GM19452 (cell line): ENCODE results near the gene TMEM42.

Experiments
- ATAC-seq: cut with Tn5 transposase; IDR thresholded peaks from one replicate; pipeline ENCODE4 v1.9.1; 2021; ENCODE audit not compliant: unreplicated experiment

Gene TMEM42

GRCh38 chr3:44870375-44871061 is 8.8 kb downstream of the TMEM42 start:
- ATAC-seq, result no peak

- no peak for ATAC-seq
Observed at GRCh38 chr3:44874308-44874707, 12.6 kb downstream of the TMEM42 start, which contains the start of gene TGM4. TSS of gene TGM4 (plus strand) at chr3:44874608. CDS start at chr3:44874679, 71 bp downstream.

GRCh38 chr3:44875596-44875995 is 13.9 kb downstream of the TMEM42 start:
- no peak for ATAC-seq

- no peak for ATAC-seq
Observed at GRCh38 chr3:44877333-44877732, 15.6 kb downstream of the TMEM42 start.

GRCh38 chr3:44880284-44880683 is 18.6 kb downstream of the TMEM42 start:
- ATAC-seq, result no peak

- ATAC-seq, result no peak
Observed at GRCh38 chr3:44883213-44883955, 21.7 kb downstream of the TMEM42 start.

GRCh38 chr3:44883999-44884431 is 22.3 kb downstream of the TMEM42 start:
- no peak for ATAC-seq

- ATAC-seq, result no peak
Observed at GRCh38 chr3:44885618-44886017, 23.9 kb downstream of the TMEM42 start.

- ATAC-seq, result no peak
Observed at GRCh38 chr3:44886561-44886960, 24.8 kb downstream of the TMEM42 start.

GRCh38 chr3:44887101-44887500 is 25.4 kb downstream of the TMEM42 start:
- ATAC-seq, result no peak

- no peak for ATAC-seq
Observed at GRCh38 chr3:44890258-44890657, 28.5 kb downstream of the TMEM42 start.

- no peak for ATAC-seq
Observed at GRCh38 chr3:44890852-44891251, 29.1 kb downstream of the TMEM42 start.

- no peak for ATAC-seq
Observed at GRCh38 chr3:44892689-44893088, 31.0 kb downstream of the TMEM42 start.

GRCh38 chr3:44893097-44893496 is 31.4 kb downstream of the TMEM42 start:
- no peak for ATAC-seq

GRCh38 chr3:44894485-44894884 is 32.8 kb downstream of the TMEM42 start:
- ATAC-seq, result no peak

- no peak for ATAC-seq
Observed at GRCh38 chr3:44896440-44896839, 34.7 kb downstream of the TMEM42 start.

GRCh38 chr3:44899683-44900367 is 38.1 kb downstream of the TMEM42 start:
- no peak for ATAC-seq

- no peak for ATAC-seq
Observed at GRCh38 chr3:44902628-44903027, 40.9 kb downstream of the TMEM42 start.

- ATAC-seq, result no peak
Observed at GRCh38 chr3:44903314-44903713, 41.6 kb downstream of the TMEM42 start.

- ATAC-seq, result no peak
Observed at GRCh38 chr3:44903751-44904150, 42.0 kb downstream of the TMEM42 start.

GRCh38 chr3:44905446-44906157 is 43.9 kb downstream of the TMEM42 start:
- no peak for ATAC-seq
